Right atrium auricular region (tissue), 2 donors: ENCODE results near the gene SUPT20HL1. TPM values are rescaled to one million over a fixed set of nuclear protein-coding genes. Genes with fewer than 3 reads are reported as not detected.
"Not testable (repeated sequence)": the region's sequence is repeated elsewhere in the genome, so short reads cannot be mapped to it uniquely, and the experiment has no call there.

Experiments
- DNase-seq: peaks from one replicate; pipeline ENCODE4 v3.0.0-alpha.2; 2019; ENCODE audit warnings: low spot score
- H3K27ac ChIP-seq, 2 donors: fragments of 200-600 bp; sonication (generic); 1 replicate in 1 of 2; 2 replicates in 1 of 2; pipeline ENCODE4 v1.5.1; 2016 to 2019
- H3K27me3 ChIP-seq, 2 donors: fragments of 200-600 bp; sonication (generic); one replicate each; pipeline versions ENCODE4 v1.5.1 to v1.6.0; 2017 to 2019
- H3K36me3 ChIP-seq: fragments of 200-600 bp; sonication (generic); one replicate; pipeline ENCODE4 v1.5.1; 2016
- H3K4me1 ChIP-seq, 2 donors: fragments of 200-600 bp; sonication (generic); one replicate each; pipeline versions ENCODE4 v1.5.1 to v1.6.0; 2017 to 2019
- H3K4me3 ChIP-seq, 2 donors: fragments of 200-600 bp; sonication (generic); 1 replicate in 1 of 2; 2 replicates in 1 of 2; pipeline ENCODE4 v1.5.1; 2017 to 2019; ENCODE audit warnings: mild to moderate bottlenecking in 1 of 2, moderate library complexity in 1 of 2
- H3K9me3 ChIP-seq, 2 donors: fragments of 200-600 bp; sonication (generic); one replicate each; pipeline ENCODE4 v1.5.1; 2019
- total RNA-seq, 2 donors: library from RNA; depleted of rRNA; stranded (reverse); fragments of >200 nt; gene quantifications; one replicate each; pipeline ENCODE4 v1.1.0, GENCODE V29; 2016
- TF ChIP-seq, protein P1 (sequence below), 2 donors: fragments of 200-600 bp; sonication (generic); IDR thresholded peaks; one replicate each; pipeline ENCODE4 v1.5.1; 2019; ENCODE audit warnings: antibody characterized with exemption in 2 of 2

The SUPT20HL1 gene
- total RNA-seq: not detected

DNA sequence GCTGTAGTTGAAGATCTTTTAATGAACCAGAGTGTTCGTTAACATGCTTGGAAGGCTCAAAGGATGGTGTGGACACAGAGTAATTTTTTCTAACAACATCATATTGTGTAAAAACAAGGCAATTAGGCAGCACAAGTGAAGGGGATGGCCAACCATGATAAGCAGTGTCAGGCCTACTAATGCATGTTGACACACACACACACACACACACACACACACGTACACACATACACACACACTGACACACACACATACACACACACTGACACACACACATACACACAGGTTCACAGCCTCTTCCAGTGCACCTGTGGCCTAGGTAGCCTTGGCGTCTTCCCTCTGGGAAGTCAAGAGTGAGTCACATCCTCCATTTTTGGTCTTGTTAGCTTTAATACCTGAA lies at the start of gene SUPT20HL1:
TSS of gene SUPT20HL1 (plus strand) at position 368 of the 400 bp plus-strand sequence. CDS start 2,122 bp downstream, outside the sequence.
- Histone ChIP-seq H3K4me3 (no peak within 1 kb of the TSS), H3K27ac (no peak within 1 kb of the TSS), H3K9me3 (no peaks in the 10 kb centered on the region), H3K4me1 (no peaks in the 10 kb centered on the region), H3K27me3 (no peaks in the 10 kb centered on the region), H3K36me3 (no peaks in the 10 kb centered on the region)
- DNase-seq: no peak
- TF ChIP-seq, protein P1, sequence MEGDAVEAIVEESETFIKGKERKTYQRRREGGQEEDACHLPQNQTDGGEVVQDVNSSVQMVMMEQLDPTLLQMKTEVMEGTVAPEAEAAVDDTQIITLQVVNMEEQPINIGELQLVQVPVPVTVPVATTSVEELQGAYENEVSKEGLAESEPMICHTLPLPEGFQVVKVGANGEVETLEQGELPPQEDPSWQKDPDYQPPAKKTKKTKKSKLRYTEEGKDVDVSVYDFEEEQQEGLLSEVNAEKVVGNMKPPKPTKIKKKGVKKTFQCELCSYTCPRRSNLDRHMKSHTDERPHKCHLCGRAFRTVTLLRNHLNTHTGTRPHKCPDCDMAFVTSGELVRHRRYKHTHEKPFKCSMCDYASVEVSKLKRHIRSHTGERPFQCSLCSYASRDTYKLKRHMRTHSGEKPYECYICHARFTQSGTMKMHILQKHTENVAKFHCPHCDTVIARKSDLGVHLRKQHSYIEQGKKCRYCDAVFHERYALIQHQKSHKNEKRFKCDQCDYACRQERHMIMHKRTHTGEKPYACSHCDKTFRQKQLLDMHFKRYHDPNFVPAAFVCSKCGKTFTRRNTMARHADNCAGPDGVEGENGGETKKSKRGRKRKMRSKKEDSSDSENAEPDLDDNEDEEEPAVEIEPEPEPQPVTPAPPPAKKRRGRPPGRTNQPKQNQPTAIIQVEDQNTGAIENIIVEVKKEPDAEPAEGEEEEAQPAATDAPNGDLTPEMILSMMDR (IDR thresholded peaks at IDR 0.05): no peak

DNA sequence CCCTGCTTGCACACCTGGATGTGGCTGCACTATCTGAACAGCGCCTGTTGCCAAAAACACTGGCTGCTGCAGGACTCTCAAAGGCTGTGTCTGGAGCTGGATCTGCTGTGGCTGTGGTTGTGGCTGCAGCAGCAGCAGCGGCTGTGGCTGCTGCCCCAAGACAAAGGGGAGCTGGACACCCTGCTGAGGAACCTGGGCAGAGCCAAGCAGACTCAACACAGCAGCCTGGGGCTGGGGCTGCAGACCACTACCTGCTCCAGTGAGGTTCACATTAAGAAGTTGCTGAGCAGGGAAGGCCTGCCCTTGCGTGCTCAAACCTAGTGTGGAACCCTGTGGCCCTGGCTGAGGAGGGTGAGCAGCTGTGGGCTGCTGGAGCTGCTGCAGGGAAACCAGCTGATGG lies 49.5 kb upstream of the SUPT20HL1 start:
- DNase-seq, H3K9me3 ChIP-seq, H3K27me3 ChIP-seq, H3K27ac ChIP-seq, H3K4me3 ChIP-seq, H3K4me1 ChIP-seq, H3K36me3 ChIP-seq: not testable (repeated sequence)

DNA sequence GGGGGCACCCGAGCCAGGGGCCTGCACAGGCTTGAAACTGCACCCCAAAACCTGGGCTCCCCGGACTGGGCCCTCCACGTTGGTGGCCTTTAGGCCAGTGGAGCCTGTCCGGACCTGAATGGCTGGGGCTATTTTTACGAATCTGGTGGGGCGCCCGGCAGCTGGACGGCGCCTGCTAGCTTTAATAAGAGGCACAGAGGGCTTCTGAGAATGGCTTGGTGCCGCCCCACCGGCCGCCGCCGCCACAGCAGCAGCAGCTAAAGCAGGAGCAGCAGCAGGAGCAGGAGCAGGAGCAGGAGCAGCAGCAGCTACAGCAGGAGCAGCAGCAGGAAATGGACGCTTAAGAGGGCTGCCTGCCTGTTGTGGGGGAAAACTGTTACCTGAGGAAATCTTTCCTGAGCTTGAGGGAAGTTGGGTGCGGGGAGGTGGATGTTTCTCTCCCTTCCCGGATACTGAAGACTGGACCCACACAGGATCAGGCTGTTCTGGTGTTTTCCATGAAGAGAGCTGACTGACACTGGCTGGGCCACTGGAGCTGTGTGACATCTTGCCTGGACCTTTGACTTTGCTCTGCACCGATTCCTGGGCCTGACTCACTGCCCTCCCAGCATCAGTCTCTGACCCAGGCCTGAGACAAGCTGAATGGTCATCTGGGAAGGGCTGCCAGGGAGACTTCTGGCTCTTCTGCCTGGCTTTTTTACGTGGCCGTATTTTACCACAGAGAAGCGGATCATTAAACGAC lies 48.8 kb upstream of the SUPT20HL1 start:
- not testable (repeated sequence) for H3K4me3 ChIP-seq, DNase-seq, H3K36me3 ChIP-seq, H3K27ac ChIP-seq, H3K4me1 ChIP-seq, H3K9me3 ChIP-seq, H3K27me3 ChIP-seq

DNA sequence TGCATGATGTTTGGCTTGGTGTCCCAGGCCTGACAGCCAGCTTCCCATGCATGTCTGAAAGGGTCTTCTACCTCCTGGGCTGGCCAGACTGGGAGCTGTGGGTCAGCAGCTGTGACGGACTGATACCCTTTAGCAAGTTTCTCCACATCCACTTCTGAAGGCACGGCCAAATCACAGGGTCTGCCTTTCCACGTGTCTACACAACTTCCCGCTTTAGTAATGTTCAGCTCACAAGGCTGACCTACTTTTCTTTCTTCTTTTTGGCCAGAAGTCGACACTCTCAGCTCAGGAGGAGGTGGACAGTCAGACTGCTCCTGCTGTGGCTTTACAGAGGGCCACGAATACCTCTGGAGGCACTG lies 48.2 kb upstream of the SUPT20HL1 start:
- H3K27ac ChIP-seq, H3K4me1 ChIP-seq, DNase-seq, H3K9me3 ChIP-seq, H3K36me3 ChIP-seq, H3K4me3 ChIP-seq, H3K27me3 ChIP-seq: not testable (repeated sequence)

DNA sequence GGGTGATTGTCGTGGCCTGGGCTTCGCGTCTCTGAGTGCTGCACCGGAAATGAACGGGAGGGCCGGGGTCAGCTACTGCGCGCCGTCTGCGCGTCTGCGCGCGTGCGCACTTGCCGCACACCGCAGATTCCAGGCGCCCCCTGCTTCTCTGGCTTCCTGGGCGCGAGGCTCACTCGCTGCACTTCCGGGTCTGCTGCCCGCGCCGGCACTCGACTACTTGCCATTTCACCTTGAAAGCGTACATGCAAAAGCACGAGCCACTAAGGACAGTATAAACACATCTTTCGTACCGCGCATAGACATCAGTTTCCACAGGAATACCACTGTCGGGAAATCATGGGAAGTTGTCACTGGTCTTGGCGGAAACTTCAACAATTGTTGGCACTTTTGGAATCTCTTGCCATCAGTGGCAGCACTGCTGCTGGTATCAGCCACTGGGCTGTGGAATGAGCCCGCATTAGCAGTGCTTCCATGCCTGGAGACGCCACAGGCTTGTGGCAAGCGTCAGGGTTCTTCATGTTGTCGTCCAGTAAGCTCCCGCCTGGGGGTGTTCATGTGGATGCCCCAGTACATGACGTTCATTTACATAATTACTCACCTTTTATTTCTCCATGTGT lies 46.3 kb upstream of the SUPT20HL1 start, which contains the start of gene SUPT20HL2:
TSS of gene SUPT20HL2 (minus strand) at position 51 of the 617 bp plus-strand sequence. CDS start 754 bp downstream, outside the sequence.
- no peak for DNase-seq
- no peak within 1 kb of the TSS for H3K27ac ChIP-seq
- no peaks in the 10 kb centered on the region for H3K36me3 ChIP-seq
- TF ChIP-seq, protein P1 (IDR thresholded peaks at IDR 0.05): no peak
- H3K9me3 ChIP-seq: no peaks in the 10 kb centered on the region
- H3K4me3 ChIP-seq: no peak within 1 kb of the TSS
- no peaks in the 10 kb centered on the region for H3K27me3 ChIP-seq
- no peaks in the 10 kb centered on the region for H3K4me1 ChIP-seq

DNA sequence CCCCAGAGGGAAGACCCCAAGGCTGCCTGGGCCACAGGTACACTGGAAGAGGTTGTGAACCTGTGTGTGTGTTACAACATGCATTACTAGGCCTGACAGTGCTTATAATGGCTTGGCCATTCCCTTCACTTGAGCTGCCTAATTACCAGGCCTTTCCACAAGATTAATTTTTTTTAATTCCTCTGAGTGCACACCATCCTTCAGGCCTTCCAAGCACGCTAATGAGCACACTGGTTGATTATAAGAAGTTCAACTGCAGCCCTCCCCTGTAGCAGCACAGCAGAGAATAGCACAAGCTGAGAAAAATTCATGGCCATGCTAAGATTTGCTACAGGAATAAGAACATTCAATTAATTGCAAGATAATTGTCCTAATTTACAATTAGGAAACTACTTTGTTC lies 44.3 kb upstream of the SUPT20HL1 start:
- no peak overlapping the region for H3K4me3 ChIP-seq
- no peaks in the 10 kb centered on the region for H3K27me3 ChIP-seq
- no peak overlapping the region for H3K27ac ChIP-seq
- H3K36me3 ChIP-seq: no peaks in the 10 kb centered on the region
- H3K9me3 ChIP-seq: no peaks in the 10 kb centered on the region
- DNase-seq: no peak
- H3K4me1 ChIP-seq: no peaks in the 10 kb centered on the region
- TF ChIP-seq, protein P1 (IDR thresholded peaks at IDR 0.05): no peak

DNA sequence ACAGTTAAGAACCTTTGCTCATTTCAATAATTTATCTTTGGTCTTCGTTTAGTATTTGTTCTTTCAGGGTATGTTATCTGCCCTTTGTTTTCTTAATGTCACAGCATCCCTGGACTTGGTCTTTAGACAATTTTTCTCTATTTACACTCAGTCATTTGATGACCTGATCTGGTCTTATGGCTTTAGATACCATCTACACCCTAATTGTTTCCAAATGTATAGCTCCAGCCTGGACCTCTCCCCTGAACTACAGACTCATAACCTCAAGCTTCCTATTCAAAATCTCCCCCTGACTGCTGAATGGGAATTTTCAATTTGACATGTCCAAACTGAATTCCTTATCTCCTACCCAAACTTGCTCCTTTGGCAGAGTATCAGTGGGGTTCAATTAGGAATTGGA lies 42.9 kb upstream of the SUPT20HL1 start:
- Histone ChIP-seq H3K4me1 (no peaks in the 10 kb centered on the region), H3K9me3 (no peaks in the 10 kb centered on the region), H3K36me3 (no peaks in the 10 kb centered on the region), H3K4me3 (no peak overlapping the region), H3K27ac (no peak overlapping the region), H3K27me3 (no peaks in the 10 kb centered on the region)
- TF ChIP-seq, protein P1 (IDR thresholded peaks at IDR 0.05): no peak
- no peak for DNase-seq
